Tibial nerve (tissue), 4 donors: ENCODE results near the gene PFAS. TPM values are rescaled to one million over a fixed set of nuclear protein-coding genes. Genes with fewer than 3 reads are reported as not detected.

Source experiments
- DNase-seq, 2 donors: peaks; one replicate each; pipeline ENCODE4 v3.0.0-alpha.2; 2019; ENCODE audit warnings: low spot score in 2 of 2
- H3K27ac ChIP-seq, 4 donors: fragments of 200-600 bp; sonication (generic) in 3 of 4; one replicate each; pipeline ENCODE4 v1.5.1; 2017 to 2019; ENCODE audit warnings: mild to moderate bottlenecking in 1 of 4
- H3K27me3 ChIP-seq, 2 donors: fragments of 200-600 bp; sonication (generic) in 1 of 2; one replicate each; pipeline versions ENCODE4 v1.5.1 to v1.6.0; 2017 to 2019
- H3K36me3 ChIP-seq, 3 donors: fragments of 200-600 bp; sonication (generic); one replicate each; pipeline ENCODE4 v1.5.1; 2018 to 2019
- H3K4me1 ChIP-seq, 4 donors: fragments of 200-600 bp; sonication (generic) in 3 of 4; one replicate each; pipeline ENCODE4 v1.5.1; 2017 to 2019
- H3K4me3 ChIP-seq, 4 donors: fragments of 200-600 bp; sonication (generic) in 3 of 4; one replicate each; pipeline ENCODE4 v1.5.1; 2017 to 2019; ENCODE audit warnings: mild to moderate bottlenecking in 1 of 4, moderate library complexity in 1 of 4
- H3K9me3 ChIP-seq, 4 donors: fragments of 200-600 bp; sonication (generic) in 3 of 4; one replicate each; pipeline ENCODE4 v1.5.1; 2017 to 2019
- CTCF ChIP-seq, 5 experiments: fragments of 200-600 bp in 3 of 5; fragments of 450-650 bp in 2 of 5; sonication (generic) in 3 of 5; IDR thresholded peaks; one replicate each; pipeline ENCODE4 v1.5.1; 2016 to 2019; ENCODE audit warnings: antibody characterized with exemption in 5 of 5, mild to moderate bottlenecking in 3 of 5, moderate library complexity in 2 of 5
- EP300 ChIP-seq, 2 donors: sonication (generic); formaldehyde crosslinking; IDR thresholded peaks; one replicate each; pipeline ENCODE4 v1.6.1; 2017; ENCODE audit warnings: antibody characterized with exemption in 2 of 2, mild to moderate bottlenecking in 1 of 2
- POLR2A ChIP-seq, 2 donors: fragments of 450-650 bp; IDR thresholded peaks; one replicate each; pipeline ENCODE4 v1.6.1; 2017; ENCODE audit warnings: antibody characterized with exemption in 2 of 2, mild to moderate bottlenecking in 2 of 2, moderate library complexity in 2 of 2
- WGBS, 2 donors: methylation state at CpG; one replicate each; pipeline ENCODE4 v1.1.5; 2018; 5-methylcytosine and 5-hydroxymethylcytosine counted together
- total RNA-seq, 4 donors: library from RNA; depleted of rRNA; stranded (reverse); fragments of >200 nt; gene quantifications; one replicate each; pipeline ENCODE4 v1.1.0, GENCODE V29; 2016

PFAS gene
- total RNA-seq, 4 donors from 2014 or later: 19.2 to 39.9 (median 29.5) TPM

- TF ChIP-seq EP300 (IDR thresholded peaks at IDR 0.05): no peak
- no peak for TF ChIP-seq CTCF (IDR thresholded peaks at IDR 0.05)
- no peak for TF ChIP-seq POLR2A (IDR thresholded peaks at IDR 0.05)
- H3K4me3 ChIP-seq: no peak overlapping the region
- H3K36me3 ChIP-seq: peaks cover 0 to 72% (median 0%) of the 10 kb centered on the region in 3 donors
- no peaks in the 10 kb centered on the region for H3K9me3 ChIP-seq
- no peaks in the 10 kb centered on the region for H3K27me3 ChIP-seq
- WGBS, 2 donors: 89% methylated on average over 29 of the region's 29 CpGs
- no peak for DNase-seq
- no peak overlapping the region for H3K27ac ChIP-seq
- H3K4me1 ChIP-seq: no peaks in the 10 kb centered on the region
Measured at GRCh38 chr17:8268550-8269298, 19.6 kb downstream of the PFAS start.

- no peak overlapping the region for H3K27ac ChIP-seq
- no peaks in the 10 kb centered on the region for H3K9me3 ChIP-seq
- no peaks in the 10 kb centered on the region for H3K4me1 ChIP-seq
- no peak overlapping the region for H3K4me3 ChIP-seq
- WGBS, 2 donors: 74 to 92% methylated on average over 1 of the region's 1 CpG
- peaks cover 0 to 35% (median 0%) of the 10 kb centered on the region in 3 donors for H3K36me3 ChIP-seq
- TF ChIP-seq CTCF (IDR thresholded peaks at IDR 0.05) (no peak), EP300 (IDR thresholded peaks at IDR 0.05) (no peak), POLR2A (IDR thresholded peaks at IDR 0.05) (no peak)
- DNase-seq: no peak
- no peaks in the 10 kb centered on the region for H3K27me3 ChIP-seq
Measured at GRCh38 chr17:8272421-8272820, 23.3 kb downstream of the PFAS start.

DNA sequence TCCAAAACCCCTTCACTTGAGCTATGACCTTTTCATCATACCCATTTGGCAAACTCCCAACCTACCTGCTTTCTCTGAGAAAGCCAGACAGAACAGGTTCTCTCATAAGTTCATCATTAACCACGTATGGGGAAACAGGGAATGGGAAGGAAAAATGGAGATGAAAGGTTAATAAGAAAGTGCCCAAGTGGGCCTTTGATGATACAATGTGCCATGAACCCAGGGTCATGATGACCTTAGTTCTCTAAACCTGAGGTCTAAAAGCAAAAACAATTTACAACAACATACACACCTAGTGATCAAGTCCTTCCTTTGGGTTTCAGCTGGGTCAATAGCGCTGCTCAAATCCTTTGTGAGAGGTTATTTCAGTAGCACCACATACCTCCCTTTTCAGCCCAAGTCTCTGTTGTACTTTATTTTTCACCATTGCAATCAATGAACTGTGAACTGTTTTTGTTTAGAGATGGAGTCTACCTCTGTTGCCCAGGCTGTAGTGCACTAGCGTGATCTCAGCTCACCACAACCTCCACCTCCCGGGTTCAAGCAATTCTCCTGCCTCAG, 24.9 kb downstream of the PFAS start:
- no peak overlapping the region for H3K27ac ChIP-seq
- H3K36me3 ChIP-seq: peaks cover 0 to 26% (median 0%) of the 10 kb centered on the region in 3 donors
- no peaks in the 10 kb centered on the region for H3K27me3 ChIP-seq
- WGBS, 2 donors: 92% methylated on average over 4 of the region's 4 CpGs
- H3K4me1 ChIP-seq: no peaks in the 10 kb centered on the region
- TF ChIP-seq EP300 (IDR thresholded peaks at IDR 0.05) (no peak), CTCF (IDR thresholded peaks at IDR 0.05) (no peak)
- DNase-seq: no peak
- no peak overlapping the region for H3K4me3 ChIP-seq
- no peaks in the 10 kb centered on the region for H3K9me3 ChIP-seq

GRCh38 chr17:8274816-8275215, 25.7 kb downstream of the PFAS start:
- Histone ChIP-seq H3K4me3 (no peak overlapping the region), H3K27me3 (no peaks in the 10 kb centered on the region), H3K27ac (no peak overlapping the region), H3K4me1 (no peaks in the 10 kb centered on the region), H3K36me3 (peaks cover 0 to 17% (median 0%) of the 10 kb centered on the region in 3 donors), H3K9me3 (no peaks in the 10 kb centered on the region)
- DNase-seq: no peak
- WGBS, 2 donors: 94 to 96% methylated on average over 5 of the region's 5 CpGs
- TF ChIP-seq POLR2A (IDR thresholded peaks at IDR 0.05) (no peak), CTCF (IDR thresholded peaks at IDR 0.05) (no peak), EP300 (IDR thresholded peaks at IDR 0.05) (no peak)
